Stimulated activated CD4-positive, alpha-beta T cell treated with anti-CD3 and anti-CD28 coated beads, Interleukin-1b, Interleukin-23, amount 100 ng/mL, for 24 hours (primary cell): ENCODE results near the gene PKD2L2.
A peak's percentile ranks its signal among the peaks of the same experiment; 100 is the strongest.
"Not testable (repeated sequence)": the region's sequence is repeated elsewhere in the genome, so short reads cannot be mapped to it uniquely, and the experiment has no call there.

Experiments
- DNase-seq, 4 experiments: peaks; one replicate each; pipeline ENCODE4 v3.0.0-alpha.2; 2020; ENCODE audit warnings: low read depth in 4 of 4, low spot score in 1 of 4

PKD2L2 gene

GRCh38 chr5:137887831-137888230, 1.4 kb upstream of the PKD2L2 start:
- DNase-seq: no peak

GRCh38 chr5:137888466-137888862, 793 bp upstream of the PKD2L2 start:
- no peak for DNase-seq

- no peak for DNase-seq
Observed at GRCh38 chr5:137890845-137891244, 1.6 kb downstream of the PKD2L2 start.

- DNase-seq: no peak
Observed at GRCh38 chr5:137891849-137892248, 2.6 kb downstream of the PKD2L2 start.

- no peak for DNase-seq
Observed at GRCh38 chr5:137894586-137894985, 5.3 kb downstream of the PKD2L2 start.

GRCh38 chr5:137896560-137896959, 7.3 kb downstream of the PKD2L2 start:
- DNase-seq: no peak

GRCh38 chr5:137899493-137899892, 10.2 kb downstream of the PKD2L2 start:
- DNase-seq: no peak

GRCh38 chr5:137901011-137901817, 12.0 kb downstream of the PKD2L2 start:
- DNase-seq: no peak

GRCh38 chr5:137902408-137903133, 13.3 kb downstream of the PKD2L2 start:
- no peak for DNase-seq

GRCh38 chr5:137914758-137915157, 25.5 kb downstream of the PKD2L2 start:
- DNase-seq: no peak

GRCh38 chr5:137916923-137917322, 27.7 kb downstream of the PKD2L2 start:
- DNase-seq: no peak

GRCh38 chr5:137921931-137922330, 32.7 kb downstream of the PKD2L2 start:
- no peak for DNase-seq

- DNase-seq: no peak
Observed at GRCh38 chr5:137923856-137924255, 34.6 kb downstream of the PKD2L2 start.

- no peak for DNase-seq
Observed at GRCh38 chr5:137932800-137933199, 43.5 kb downstream of the PKD2L2 start.

- DNase-seq: no peak
Observed at GRCh38 chr5:137933491-137933911, 44.2 kb downstream of the PKD2L2 start.

GRCh38 chr5:137935190-137935589, 45.9 kb downstream of the PKD2L2 start:
- DNase-seq: no peak

GRCh38 chr5:137935694-137936093, 46.4 kb downstream of the PKD2L2 start:
- DNase-seq: no peak

GRCh38 chr5:137937994-137938750, 48.9 kb downstream of the PKD2L2 start:
- DNase-seq: peak in 1 of 4 experiments; percentile 5

- DNase-seq: no peak
Observed at GRCh38 chr5:137938751-137939143, 49.5 kb downstream of the PKD2L2 start.

GRCh38 chr5:137939331-137939730, 50.1 kb downstream of the PKD2L2 start:
- no peak for DNase-seq

GRCh38 chr5:137944280-137944679, 55.0 kb downstream of the PKD2L2 start:
- not testable (repeated sequence) for DNase-seq

GRCh38 chr5:137945825-137946224, 56.6 kb downstream of the PKD2L2 start:
- DNase-seq: no peak
